ENCODE results near the gene RNASE8. TPM values are rescaled to one million over a fixed set of nuclear protein-coding genes. Genes with fewer than 3 reads are reported as not detected.
A peak's percentile ranks its signal among the peaks of the same experiment; 100 is the strongest.

The RNASE8 gene
- total and polyA plus RNA-seq, 2 of the 8 experiments (the other 6 are each of a cell fraction or from before 2014, with no cell fraction given) = not detected

DNA sequence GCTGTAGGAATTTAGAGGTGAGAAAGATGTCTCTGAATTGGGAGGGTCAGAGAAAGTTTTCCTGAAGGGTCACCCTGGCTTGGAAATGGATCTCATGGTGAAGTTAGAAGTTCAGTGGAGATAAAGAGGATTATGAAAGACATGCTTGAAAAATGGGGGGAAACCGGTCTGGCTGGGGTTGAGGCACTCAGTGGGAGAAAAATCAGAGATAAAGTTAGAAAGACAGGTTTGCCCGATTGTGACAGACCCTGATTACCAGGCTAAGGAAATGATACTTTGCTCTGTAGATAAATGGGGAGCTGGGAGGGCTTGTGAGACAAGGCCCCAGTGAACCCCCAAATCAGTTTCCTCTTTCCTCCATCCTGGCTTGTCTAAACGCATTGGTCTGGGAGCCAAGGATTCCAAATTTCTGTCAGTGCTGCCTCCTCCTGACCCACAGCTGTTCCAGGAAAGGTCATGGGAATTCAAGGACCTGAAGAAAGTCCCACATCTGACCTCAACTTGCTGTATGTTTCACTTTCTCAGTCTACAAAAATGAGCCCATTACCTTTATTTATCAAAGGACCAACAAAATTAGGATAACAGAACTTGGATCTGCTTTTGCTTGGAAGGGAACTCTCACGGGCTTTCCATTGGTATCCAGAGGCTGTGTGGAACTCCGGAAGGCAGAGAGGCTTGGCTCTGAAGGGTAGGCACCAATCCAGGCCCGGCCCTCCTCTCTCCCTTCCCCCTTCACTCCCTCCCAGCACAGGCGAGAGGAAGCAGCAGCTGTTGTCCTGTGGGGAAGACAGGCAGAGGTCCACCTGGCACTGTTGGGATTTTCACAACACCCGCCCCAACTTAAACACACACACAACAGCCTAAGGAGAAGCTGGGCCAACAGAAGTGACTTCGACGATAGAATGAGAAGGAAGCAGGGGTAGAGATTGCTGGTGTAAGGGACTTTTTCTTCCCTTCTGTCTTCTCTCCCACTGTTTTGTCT is 18.9 kb upstream of the RNASE8 start:
- H3K27me3 ChIP-seq (replicated peaks in 1 of 4; ENCODE audit: control insufficient read depth in 3 of 4, extremely low read depth in 1 of 4, insufficient read depth in 3 of 4, low read length in 3 of 4) = peaks cover 0 to 3% (median 0%) of the 10 kb centered on the region in 4 experiments; a peak in 1 of 7 replicates
- H3K79me2 ChIP-seq (ENCODE audit: control insufficient read depth in 1 of 2, insufficient read depth in 2 of 2, low read length in 2 of 2) = no peaks in the 10 kb centered on the region
- no peaks in the 10 kb centered on the region for H3K79me1 ChIP-seq (ENCODE audit: low read depth, low read length)
- peaks cover 8 to 11% (median 10%) of the 10 kb centered on the region in 4 experiments; a peak in 6 of 7 replicates for H3K4me1 ChIP-seq (replicated peaks in 1 of 4; ENCODE audit: control insufficient read depth in 3 of 4, insufficient read depth in 4 of 4, low read length in 3 of 4)
- no peak overlapping the region for H3K23ac ChIP-seq (ENCODE audit: insufficient read length)
- peak overlapping the region; percentile 47; the same call in 1 of the 2 replicates for H2AFZ ChIP-seq (ENCODE audit: low read length)
- H3K9me3 ChIP-seq (ENCODE audit: insufficient read depth in 2 of 2, low read depth in 1 of 2, low read length in 1 of 2) = no peaks in the 10 kb centered on the region
- H2BK20ac ChIP-seq (ENCODE audit: low read length) = 0 out of 2 replicates have a peak overlapping the region, but pooled peaks have one; percentile 66
- 67% methylated on average over 8 of the region's 10 CpGs; no CpG with 5 or more reads in 1 of the 2 experiments for WGBS, 2 experiments (ENCODE audit: extremely low coverage in 1 of 2, insufficient coverage in 1 of 2, insufficient read length in 1 of 2, insufficient replicate concordance in 2 of 2, low coverage in 1 of 2, low lambda C conversion rate in 2 of 2, missing lambda C conversion rate in 1 of 2)
- no peak overlapping the region for H2BK120ac ChIP-seq (replicated peaks; ENCODE audit: low read depth, low read length)
- ChIA-PET POLR2A (ENCODE audit: partially characterized antibody) (interaction anchor here (1.3 to 4.4 kb wide), 5 partner anchors 12 to 30 kb away, joined by 5 to 36 read pairs (median 10); partner anchors contain the start of gene NDRG2), CTCF (ENCODE audit: partially characterized antibody) (interaction anchor here (1.1 to 7.2 kb wide), 20 partner anchors 9 to 341 kb away, joined by 3 to 371 read pairs (median 9); partner anchors contain the start of genes ARHGEF40, NDRG2 and TPPP2)
- no peak overlapping the region for H3K4me3 ChIP-seq (ENCODE audit: extremely low read depth in 1 of 4, insufficient read depth in 2 of 4, low read depth in 3 of 4, low read length in 4 of 4)
- peak overlapping the region; percentile 15 to 27; a peak in 1 of 4 replicates for H3K4me2 ChIP-seq (ENCODE audit: insufficient read depth in 1 of 2, low read depth in 2 of 2, low read length in 2 of 2)
- H4K91ac ChIP-seq (replicated peaks; ENCODE audit: insufficient read length, low read length) = no peak overlapping the region
- no peak overlapping the region for H3K14ac ChIP-seq (ENCODE audit: insufficient read length)
- peak overlapping the region; percentile 36; the same call in 1 of the 2 replicates for H3K18ac ChIP-seq (ENCODE audit: extremely low read depth, low read length)
- H3K27ac ChIP-seq (ENCODE audit: low read depth, low read length) = no peak overlapping the region
- peak overlapping the region; percentile 25 for H3K4ac ChIP-seq (replicated peaks; ENCODE audit: insufficient read length, low read depth, low read length)
- H3K23me2 ChIP-seq (ENCODE audit: low read depth, low read length) = peaks cover 2% of the 10 kb centered on the region; the same call in 1 of the 2 replicates
- TF ChIP-seq KDM4A (IDR thresholded peaks at IDR 0.05; ENCODE audit: low read depth, low read length, severe bottlenecking) (no peak), RBBP5 (IDR thresholded peaks at IDR 0.05; ENCODE audit: borderline replicate concordance, low read depth, low read length) (no peak), HDAC6 (IDR thresholded peaks at IDR 0.05; ENCODE audit: low read depth, low read length) (no peak), JUN (IDR thresholded peaks at IDR 0.05; ENCODE audit: low read depth, low read length) (no peak), POLR2AphosphoS5 (IDR thresholded peaks at IDR 0.05; ENCODE audit: low read depth, low read length) (peak; percentile 31; the same call in 1 of the 2 replicates), POLR2A (IDR thresholded peaks at IDR 0.05; ENCODE audit: control extremely low read depth in 1 of 2, low read depth in 2 of 2, low read length in 2 of 2) (0 out of 3 replicates have a peak, but pooled peaks of 1 of the 2 experiments have one; percentile 25), SIN3A (conservative IDR thresholded peaks at IDR 0.05 in 1 of 2, IDR thresholded peaks at IDR 0.05 in 1 of 2; ENCODE audit: low read depth in 1 of 2, low read length in 2 of 2) (0 out of 4 replicates have a peak, but pooled peaks of 1 of the 2 experiments have one; percentile 39)
- no peaks in the 10 kb centered on the region for H3K36me3 ChIP-seq (ENCODE audit: control insufficient read depth in 2 of 4, insufficient read depth in 4 of 4, low read length in 3 of 4)
- no peaks in the 10 kb centered on the region for H4K20me1 ChIP-seq (replicated peaks in 1 of 2; ENCODE audit: control insufficient read depth in 1 of 2, insufficient read depth in 2 of 2, low read length in 2 of 2)
- H2BK5ac ChIP-seq (ENCODE audit: low read depth, low read length) = no peak overlapping the region; the same call in 1 of the 2 replicates
- no peak overlapping the region for H4K5ac ChIP-seq (ENCODE audit: insufficient read length, low read depth, low read length)
- peak in 1 of 2 experiments; percentile 54 for DNase-seq (ENCODE audit: low read depth in 1 of 2, low spot score in 2 of 2)
- H2BK12ac ChIP-seq (ENCODE audit: low read depth, low read length) = peak overlapping the region; percentile 78; the same call in 1 of the 2 replicates
- H2BK15ac ChIP-seq (ENCODE audit: low read length) = no peak overlapping the region
- no peak for FAIRE-seq
- H4K8ac ChIP-seq (ENCODE audit: extremely low read depth, insufficient read depth, low read length) = no peak overlapping the region
- no peak overlapping the region for H2AK5ac ChIP-seq (ENCODE audit: low read depth, low read length)
- no peak overlapping the region for H3K56ac ChIP-seq (replicated peaks; ENCODE audit: insufficient read length, low read depth, low read length)
- H3K9ac ChIP-seq (replicated peaks in 1 of 4; ENCODE audit: extremely low read depth in 1 of 4, low read depth in 3 of 4, low read length in 3 of 4) = no peak overlapping the region
